Esophagus squamous epithelium (tissue), 5 donors: ENCODE measurements around the gene TAF12. TPM values are rescaled to one million over a fixed set of nuclear protein-coding genes. Genes with fewer than 3 reads are reported as not detected.

Experiments
- DNase-seq: peaks from one replicate; lab custom pipeline; 2025; lab: John Stamatoyannopoulos, UW
- H3K27ac ChIP-seq, 4 donors: fragments of 200-600 bp; sonication (generic); one replicate each; pipeline ENCODE4 v1.5.1; 2016 to 2019; ENCODE audit warnings: mild to moderate bottlenecking in 1 of 4
- H3K27me3 ChIP-seq, 4 donors: fragments of 200-600 bp; sonication (generic); 1 replicate in 3 of 4; 2 replicates in 1 of 4; pipeline versions ENCODE4 v1.5.1 to v1.6.0; 2017 to 2021; ENCODE audit warnings: antibody characterized with exemption in 1 of 4
- H3K36me3 ChIP-seq, 3 donors: fragments of 200-600 bp; sonication (generic); one replicate each; pipeline ENCODE4 v1.5.1; 2016 to 2019
- H3K4me1 ChIP-seq, 3 donors: fragments of 200-600 bp; sonication (generic); one replicate each; pipeline ENCODE4 v1.5.1; 2017 to 2019
- H3K4me3 ChIP-seq, 4 donors: fragments of 200-600 bp; sonication (generic); 1 replicate in 3 of 4; 2 replicates in 1 of 4; pipeline ENCODE4 v1.5.1; 2016 to 2019; ENCODE audit warnings: mild to moderate bottlenecking in 2 of 4, moderate library complexity in 1 of 4
- H3K9me3 ChIP-seq, 3 donors: fragments of 200-600 bp; sonication (generic); one replicate each; pipeline ENCODE4 v1.5.1; 2016 to 2019
- POLR2A ChIP-seq, 4 donors: fragments of 450-650 bp; IDR thresholded peaks; one replicate each; pipeline ENCODE4 v1.6.1; 2017; ENCODE audit warnings: antibody characterized with exemption in 4 of 4, mild to moderate bottlenecking in 4 of 4, moderate library complexity in 3 of 4
- WGBS, 2 donors: methylation state at CpG; one replicate each; pipeline ENCODE4 v1.1.5; 2018; 5-methylcytosine and 5-hydroxymethylcytosine counted together
- intact Hi-C: fragments of 100-400 bp; cut with DNase I; formaldehyde crosslinking; loops from one replicate; pipeline ENCODE4 v1.15.0; 2022
- small RNA-seq, 4 donors: library from RNA; depleted of rRNA; stranded (forward); fragments of <200 nt; gene quantifications; one replicate each; pipeline ENCODE3, GENCODE V24; 2016
- total RNA-seq, 4 donors: library from RNA; depleted of rRNA; stranded (reverse); fragments of >200 nt; gene quantifications; one replicate each; pipeline ENCODE4 v1.1.0, GENCODE V29; 2016
- TF ChIP-seq, protein P1 (sequence below), 6 experiments: fragments of 450-650 bp in 4 of 6; fragments of 200-600 bp in 2 of 6; sonication (generic) in 2 of 6; IDR thresholded peaks; one replicate each; pipeline ENCODE4 v1.5.1; 2016 to 2019; ENCODE audit warnings: antibody characterized with exemption in 6 of 6, mild to moderate bottlenecking in 4 of 6, moderate library complexity in 4 of 6
- donor health status: DM: yes; HTN: yes; CAD: no.

The TAF12 gene
- total RNA-seq, 4 donors from 2014 or later: 7.6 to 20.1 (median 13.1) TPM

- H3K27me3 ChIP-seq: no peaks in the 10 kb centered on the region
- no peak overlapping the region for H3K27ac ChIP-seq
- peaks cover 0 to 5% (median 0%) of the 10 kb centered on the region in 3 donors for H3K4me1 ChIP-seq
- H3K4me3 ChIP-seq: no peak overlapping the region
- no peaks in the 10 kb centered on the region for H3K9me3 ChIP-seq
- H3K36me3 ChIP-seq: peaks cover 12 to 100% (median 51%) of the 10 kb centered on the region in 3 donors
- no peak for DNase-seq
- TF ChIP-seq POLR2A (IDR thresholded peaks at IDR 0.05): no peak
- TF ChIP-seq, protein P1, sequence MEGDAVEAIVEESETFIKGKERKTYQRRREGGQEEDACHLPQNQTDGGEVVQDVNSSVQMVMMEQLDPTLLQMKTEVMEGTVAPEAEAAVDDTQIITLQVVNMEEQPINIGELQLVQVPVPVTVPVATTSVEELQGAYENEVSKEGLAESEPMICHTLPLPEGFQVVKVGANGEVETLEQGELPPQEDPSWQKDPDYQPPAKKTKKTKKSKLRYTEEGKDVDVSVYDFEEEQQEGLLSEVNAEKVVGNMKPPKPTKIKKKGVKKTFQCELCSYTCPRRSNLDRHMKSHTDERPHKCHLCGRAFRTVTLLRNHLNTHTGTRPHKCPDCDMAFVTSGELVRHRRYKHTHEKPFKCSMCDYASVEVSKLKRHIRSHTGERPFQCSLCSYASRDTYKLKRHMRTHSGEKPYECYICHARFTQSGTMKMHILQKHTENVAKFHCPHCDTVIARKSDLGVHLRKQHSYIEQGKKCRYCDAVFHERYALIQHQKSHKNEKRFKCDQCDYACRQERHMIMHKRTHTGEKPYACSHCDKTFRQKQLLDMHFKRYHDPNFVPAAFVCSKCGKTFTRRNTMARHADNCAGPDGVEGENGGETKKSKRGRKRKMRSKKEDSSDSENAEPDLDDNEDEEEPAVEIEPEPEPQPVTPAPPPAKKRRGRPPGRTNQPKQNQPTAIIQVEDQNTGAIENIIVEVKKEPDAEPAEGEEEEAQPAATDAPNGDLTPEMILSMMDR (IDR thresholded peaks at IDR 0.05): no peak
- intact Hi-C loops: no loop called here
These were observed 78.6 kb downstream of the TAF12 start for GRCh38 chr1:28564310-28564709.

DNA sequence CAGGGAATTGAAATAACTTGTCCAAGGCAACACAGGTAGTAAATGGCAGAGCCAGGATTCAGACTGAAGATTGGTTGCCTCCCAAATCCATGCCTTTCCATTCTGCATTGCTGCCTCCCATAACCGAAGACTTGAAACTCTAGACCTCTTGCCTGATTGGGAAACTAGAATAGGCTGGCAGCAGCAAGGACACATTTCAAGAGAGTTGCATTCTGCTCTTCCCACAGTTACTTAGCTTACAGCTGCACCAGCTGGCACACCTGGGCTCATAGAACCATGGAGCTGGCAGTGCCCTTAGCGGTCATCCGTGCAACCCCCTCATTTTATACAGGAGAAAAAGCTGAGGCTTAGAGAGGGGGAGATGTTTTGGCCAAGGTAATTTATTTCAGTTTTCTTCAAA is 82.0 kb downstream of the TAF12 start:
- Histone ChIP-seq H3K27ac (no peak overlapping the region), H3K4me3 (no peak overlapping the region), H3K27me3 (no peaks in the 10 kb centered on the region), H3K36me3 (peaks cover 12 to 100% (median 40%) of the 10 kb centered on the region in 3 donors), H3K9me3 (no peaks in the 10 kb centered on the region), H3K4me1 (peaks cover 0 to 5% (median 0%) of the 10 kb centered on the region in 3 donors)
- WGBS, 2 donors: 92 to 100% methylated on average over 3 of the region's 3 CpGs
- intact Hi-C loops: no loop called here
- TF ChIP-seq POLR2A (IDR thresholded peaks at IDR 0.05): no peak
- TF ChIP-seq, protein P1 (IDR thresholded peaks at IDR 0.05): no peak
- no peak for DNase-seq

Small RNA genes within 50 kb of the gene (small RNA-seq; reads per million reads assigned to genes)
- gene RF00422 (0 reads per million in 4 donors), gene RNU11 (0 reads per million in 4 donors), gene SNORA16A (0 reads per million in 4 donors), gene SNORA44 (0 reads per million in 4 donors), gene SNORA61 (0 reads per million in 4 donors), gene SNORD99 (51,461 to 207,598 (median 123,435) reads per million in 4 donors)

Other genes starting within 250 kb of the TAF12 start
- 10 to 100 TPM; 25.6 to 46.6 (median 35.8) TPM for gene RCC1, start 137.0 kb downstream of the TAF12 start, total RNA-seq
- gene TRNAU1AP, start 90.0 kb downstream of the TAF12 start, total RNA-seq: 10 to 100 TPM; 12.4 to 21.4 (median 16.4) TPM
- 1 to 10 TPM in 1 of 4 donors, under 1 TPM in 2, not detected in 1; 0.21 to 2.5 (median 0.83) TPM for gene RAB42, start 50.8 kb downstream of the TAF12 start, total RNA-seq
- gene RNU11, start 5.5 kb upstream of the TAF12 start, total RNA-seq: not detected
- 10 to 100 TPM in 1 of 4 donors, 1 to 10 TPM in 3; 4.0 to 12.8 (median 9.0) TPM for gene GMEB1, start 25.7 kb upstream of the TAF12 start, total RNA-seq
- 10 to 100 TPM; 55.0 to 66.2 (median 60.7) TPM for gene YTHDF2, start 93.9 kb upstream of the TAF12 start, total RNA-seq
- gene OPRD1, start 169.1 kb upstream of the TAF12 start, total RNA-seq: not detected